Measurements from ENCODE around the gene SERTM1. TPM values are rescaled to one million over a fixed set of nuclear protein-coding genes. Genes with fewer than 3 reads are reported as not detected.
A peak's percentile ranks its signal among the peaks of the same experiment; 100 is the strongest.

Gene SERTM1
- total RNA-seq, 1 donor from 2014 or later: 0.52 TPM

GRCh38 chr13:36674337-36675212 lies 755 bp downstream of the SERTM1 start:
- Histone ChIP-seq H3K9me3 (ENCODE audit: control insufficient read depth in 3 of 3, low read length in 3 of 3) (no peaks in the 10 kb centered on the region), H3K27ac (ENCODE audit: low read depth, low read length) (no peak overlapping the region), H3K36me3 (ENCODE audit: control insufficient read depth in 3 of 3, insufficient read depth in 3 of 3, low read length in 3 of 3) (no peaks in the 10 kb centered on the region), H3K4me3 (ENCODE audit: low read length in 3 of 3) (peak overlapping the region in 2 of 3 donors; percentile 13 to 30), H3K27me3 (ENCODE audit: control insufficient read depth in 3 of 3, insufficient read depth in 3 of 3, low read length in 3 of 3) (peaks cover 23 to 42% (median 38%) of the 10 kb centered on the region in 3 donors), H3K9ac (ENCODE audit: low read depth in 1 of 3, low read length in 3 of 3) (no peak overlapping the region), H3K4me1 (ENCODE audit: control insufficient read depth in 3 of 3, insufficient read depth in 3 of 3, low read length in 3 of 3) (peaks cover 0 to 3% (median 3%) of the 10 kb centered on the region in 3 donors)

DNA sequence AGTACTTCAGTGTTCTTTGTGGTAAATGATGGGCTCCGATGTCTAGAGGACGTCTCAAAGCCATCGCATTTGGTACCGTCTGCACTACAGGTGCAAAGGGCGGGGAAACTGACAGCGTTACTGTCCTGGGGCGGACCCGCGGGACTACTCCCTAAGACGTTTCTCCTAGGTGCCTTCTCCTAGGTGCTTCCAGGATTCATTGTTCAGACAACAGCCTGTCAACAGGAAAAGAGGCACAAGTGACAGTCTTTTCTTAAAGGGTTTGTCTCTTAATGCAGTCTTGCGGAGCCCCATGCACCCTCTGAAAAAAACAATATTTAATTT lies 1.4 kb downstream of the SERTM1 start:
- Histone ChIP-seq H3K4me3 (ENCODE audit: low read length in 3 of 3) (no peak overlapping the region), H3K27me3 (ENCODE audit: control insufficient read depth in 3 of 3, insufficient read depth in 3 of 3, low read length in 3 of 3) (peaks cover 23 to 42% (median 38%) of the 10 kb centered on the region in 3 donors), H3K27ac (ENCODE audit: low read depth, low read length) (no peak overlapping the region), H3K9me3 (ENCODE audit: control insufficient read depth in 3 of 3, low read length in 3 of 3) (no peaks in the 10 kb centered on the region), H3K4me1 (ENCODE audit: control insufficient read depth in 3 of 3, insufficient read depth in 3 of 3, low read length in 3 of 3) (peaks cover 0 to 3% (median 3%) of the 10 kb centered on the region in 3 donors), H3K36me3 (ENCODE audit: control insufficient read depth in 3 of 3, insufficient read depth in 3 of 3, low read length in 3 of 3) (no peaks in the 10 kb centered on the region), H3K9ac (ENCODE audit: low read depth in 1 of 3, low read length in 3 of 3) (no peak overlapping the region)

DNA sequence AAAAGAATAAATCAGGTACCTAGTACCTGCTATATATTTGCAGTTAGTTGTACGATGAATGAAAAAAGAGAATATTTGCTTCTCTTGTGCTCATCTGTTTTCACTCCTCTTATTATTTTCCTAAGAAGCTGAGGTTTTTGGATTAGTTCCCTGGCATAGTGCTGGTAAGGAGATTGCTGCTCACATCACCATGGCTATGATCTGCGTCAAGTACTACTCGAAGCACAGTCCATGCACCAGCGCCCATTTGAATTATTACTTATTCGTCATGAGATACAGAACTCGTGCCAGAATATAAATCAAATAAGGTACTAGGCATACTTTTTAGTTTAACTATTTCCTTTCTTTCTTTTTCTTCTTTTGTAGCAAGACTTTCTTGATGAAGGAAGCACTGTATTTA lies 7.1 kb downstream of the SERTM1 start:
- Histone ChIP-seq H3K9ac (ENCODE audit: low read depth in 1 of 3, low read length in 3 of 3) (no peak overlapping the region), H3K9me3 (ENCODE audit: control insufficient read depth in 3 of 3, low read length in 3 of 3) (no peaks in the 10 kb centered on the region), H3K36me3 (ENCODE audit: control insufficient read depth in 3 of 3, insufficient read depth in 3 of 3, low read length in 3 of 3) (no peaks in the 10 kb centered on the region), H3K27me3 (ENCODE audit: control insufficient read depth in 3 of 3, insufficient read depth in 3 of 3, low read length in 3 of 3) (peaks cover 0 to 6% (median 3%) of the 10 kb centered on the region in 3 donors), H3K4me1 (ENCODE audit: control insufficient read depth in 3 of 3, insufficient read depth in 3 of 3, low read length in 3 of 3) (no peaks in the 10 kb centered on the region), H3K4me3 (ENCODE audit: low read length in 3 of 3) (no peak overlapping the region), H3K27ac (ENCODE audit: low read depth, low read length) (no peak overlapping the region)

GRCh38 chr13:36681894-36682624 lies 8.2 kb downstream of the SERTM1 start:
- Histone ChIP-seq H3K4me1 (ENCODE audit: control insufficient read depth in 3 of 3, insufficient read depth in 3 of 3, low read length in 3 of 3) (no peaks in the 10 kb centered on the region), H3K9ac (ENCODE audit: low read depth in 1 of 3, low read length in 3 of 3) (no peak overlapping the region), H3K9me3 (ENCODE audit: control insufficient read depth in 3 of 3, low read length in 3 of 3) (no peaks in the 10 kb centered on the region), H3K27me3 (ENCODE audit: control insufficient read depth in 3 of 3, insufficient read depth in 3 of 3, low read length in 3 of 3) (peaks cover 0 to 4% (median 0%) of the 10 kb centered on the region in 3 donors), H3K27ac (ENCODE audit: low read depth, low read length) (no peak overlapping the region), H3K4me3 (ENCODE audit: low read length in 3 of 3) (no peak overlapping the region), H3K36me3 (ENCODE audit: control insufficient read depth in 3 of 3, insufficient read depth in 3 of 3, low read length in 3 of 3) (no peaks in the 10 kb centered on the region)

DNA sequence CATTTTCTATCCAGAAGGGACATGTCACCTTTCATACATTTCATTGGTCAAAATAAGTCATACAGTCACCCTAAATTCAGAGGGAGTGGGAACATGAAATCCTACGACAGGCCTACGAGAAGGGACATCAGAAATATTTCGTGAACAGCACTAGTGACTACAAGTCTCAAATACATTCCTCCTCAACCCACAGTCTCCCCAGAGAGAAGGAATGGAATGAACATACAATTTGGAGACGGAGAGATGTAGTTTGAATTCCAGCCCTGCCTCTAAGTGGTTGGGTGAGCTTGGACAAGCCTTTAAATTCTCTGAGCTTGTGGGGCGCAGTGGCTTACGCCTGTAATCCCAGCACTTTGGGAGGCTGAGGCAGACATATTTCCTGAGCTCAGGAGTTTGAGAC lies 9.9 kb downstream of the SERTM1 start:
- no peaks in the 10 kb centered on the region for H3K36me3 ChIP-seq (ENCODE audit: control insufficient read depth in 3 of 3, insufficient read depth in 3 of 3, low read length in 3 of 3)
- H3K27ac ChIP-seq (ENCODE audit: low read depth, low read length): no peak overlapping the region
- H3K9me3 ChIP-seq (ENCODE audit: control insufficient read depth in 3 of 3, low read length in 3 of 3): no peaks in the 10 kb centered on the region
- peaks cover 0 to 4% (median 0%) of the 10 kb centered on the region in 3 donors for H3K27me3 ChIP-seq (ENCODE audit: control insufficient read depth in 3 of 3, insufficient read depth in 3 of 3, low read length in 3 of 3)
- H3K4me1 ChIP-seq (ENCODE audit: control insufficient read depth in 3 of 3, insufficient read depth in 3 of 3, low read length in 3 of 3): no peaks in the 10 kb centered on the region
- H3K9ac ChIP-seq (ENCODE audit: low read depth in 1 of 3, low read length in 3 of 3): no peak overlapping the region
- H3K4me3 ChIP-seq (ENCODE audit: low read length in 3 of 3): no peak overlapping the region

DNA sequence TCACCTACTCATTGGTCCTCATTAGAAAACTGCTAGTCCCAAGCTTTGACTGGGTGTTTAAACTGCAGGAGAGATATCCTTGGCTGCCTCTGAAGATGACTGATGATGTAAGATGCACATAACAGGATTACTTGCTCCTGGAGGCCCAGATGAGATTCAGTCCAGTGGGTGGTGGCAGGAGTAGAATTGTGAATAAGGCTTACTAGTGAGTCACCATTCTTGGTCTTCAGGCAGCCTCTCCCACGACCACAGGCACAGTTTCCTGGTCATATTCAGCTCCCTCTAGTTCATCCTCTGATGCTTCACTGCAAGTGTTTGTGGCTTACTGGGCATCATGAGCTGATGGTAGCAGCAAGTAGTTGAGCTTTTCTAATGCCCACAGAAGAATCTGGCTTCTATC lies 12.1 kb downstream of the SERTM1 start:
- Histone ChIP-seq H3K4me1 (ENCODE audit: control insufficient read depth in 3 of 3, insufficient read depth in 3 of 3, low read length in 3 of 3) (no peaks in the 10 kb centered on the region), H3K36me3 (ENCODE audit: control insufficient read depth in 3 of 3, insufficient read depth in 3 of 3, low read length in 3 of 3) (no peaks in the 10 kb centered on the region), H3K9ac (ENCODE audit: low read depth in 1 of 3, low read length in 3 of 3) (no peak overlapping the region), H3K9me3 (ENCODE audit: control insufficient read depth in 3 of 3, low read length in 3 of 3) (no peaks in the 10 kb centered on the region), H3K27ac (ENCODE audit: low read depth, low read length) (no peak overlapping the region), H3K4me3 (ENCODE audit: low read length in 3 of 3) (no peak overlapping the region), H3K27me3 (ENCODE audit: control insufficient read depth in 3 of 3, insufficient read depth in 3 of 3, low read length in 3 of 3) (no peaks in the 10 kb centered on the region)

- Histone ChIP-seq H3K9me3 (ENCODE audit: control insufficient read depth in 3 of 3, low read length in 3 of 3) (no peaks in the 10 kb centered on the region), H3K36me3 (ENCODE audit: control insufficient read depth in 3 of 3, insufficient read depth in 3 of 3, low read length in 3 of 3) (no peaks in the 10 kb centered on the region), H3K9ac (ENCODE audit: low read depth in 1 of 3, low read length in 3 of 3) (no peak overlapping the region), H3K4me1 (ENCODE audit: control insufficient read depth in 3 of 3, insufficient read depth in 3 of 3, low read length in 3 of 3) (no peaks in the 10 kb centered on the region), H3K27ac (ENCODE audit: low read depth, low read length) (no peak overlapping the region), H3K4me3 (ENCODE audit: low read length in 3 of 3) (no peak overlapping the region), H3K27me3 (ENCODE audit: control insufficient read depth in 3 of 3, insufficient read depth in 3 of 3, low read length in 3 of 3) (peaks cover 0 to 14% (median 0%) of the 10 kb centered on the region in 3 donors)
These were observed 22.7 kb downstream of the SERTM1 start for GRCh38 chr13:36696410-36697010.

GRCh38 chr13:36700170-36700569 lies 26.4 kb downstream of the SERTM1 start:
- H3K36me3 ChIP-seq (ENCODE audit: control insufficient read depth in 3 of 3, insufficient read depth in 3 of 3, low read length in 3 of 3): no peaks in the 10 kb centered on the region
- no peak overlapping the region for H3K27ac ChIP-seq (ENCODE audit: low read depth, low read length)
- peaks cover 0 to 14% (median 0%) of the 10 kb centered on the region in 3 donors for H3K27me3 ChIP-seq (ENCODE audit: control insufficient read depth in 3 of 3, insufficient read depth in 3 of 3, low read length in 3 of 3)
- no peaks in the 10 kb centered on the region for H3K4me1 ChIP-seq (ENCODE audit: control insufficient read depth in 3 of 3, insufficient read depth in 3 of 3, low read length in 3 of 3)
- H3K4me3 ChIP-seq (ENCODE audit: low read length in 3 of 3): no peak overlapping the region
- H3K9me3 ChIP-seq (ENCODE audit: control insufficient read depth in 3 of 3, low read length in 3 of 3): no peaks in the 10 kb centered on the region
- no peak overlapping the region for H3K9ac ChIP-seq (ENCODE audit: low read depth in 1 of 3, low read length in 3 of 3)

GRCh38 chr13:36706755-36707154 lies 32.9 kb downstream of the SERTM1 start:
- peaks cover 0 to 3% (median 0%) of the 10 kb centered on the region in 3 donors for H3K27me3 ChIP-seq (ENCODE audit: control insufficient read depth in 3 of 3, insufficient read depth in 3 of 3, low read length in 3 of 3)
- H3K27ac ChIP-seq (ENCODE audit: low read depth, low read length): no peak overlapping the region
- H3K4me1 ChIP-seq (ENCODE audit: control insufficient read depth in 3 of 3, insufficient read depth in 3 of 3, low read length in 3 of 3): no peaks in the 10 kb centered on the region
- H3K36me3 ChIP-seq (ENCODE audit: control insufficient read depth in 3 of 3, insufficient read depth in 3 of 3, low read length in 3 of 3): no peaks in the 10 kb centered on the region
- H3K4me3 ChIP-seq (ENCODE audit: low read length in 3 of 3): no peak overlapping the region
- H3K9me3 ChIP-seq (ENCODE audit: control insufficient read depth in 3 of 3, low read length in 3 of 3): no peaks in the 10 kb centered on the region
- H3K9ac ChIP-seq (ENCODE audit: low read depth in 1 of 3, low read length in 3 of 3): no peak overlapping the region
